Right lobe of liver (tissue), 4 donors: ENCODE measurements around the gene RAB42.

Experiments
- POLR2A ChIP-seq: fragments of 450-650 bp; IDR thresholded peaks from one replicate; pipeline ENCODE4 v1.6.1; 2017; ENCODE audit warnings: antibody characterized with exemption, mild to moderate bottlenecking
- TF ChIP-seq, protein P1 (sequence below), 4 donors: fragments of 200-600 bp in 3 of 4; fragments of 450-650 bp in 1 of 4; IDR thresholded peaks; one replicate each; pipeline versions ENCODE4 v1.5.1 to v1.8.0; 2016 to 2022; ENCODE audit warnings: antibody characterized with exemption in 4 of 4, mild to moderate bottlenecking in 2 of 4
- donor health status: DM: no; HTN: no; CAD: no.
- donor health status: DM: no; HTN: no; CAD: no.
- donor health status: DM: no; HTN: yes; CAD: no.

- TF ChIP-seq, protein P1, sequence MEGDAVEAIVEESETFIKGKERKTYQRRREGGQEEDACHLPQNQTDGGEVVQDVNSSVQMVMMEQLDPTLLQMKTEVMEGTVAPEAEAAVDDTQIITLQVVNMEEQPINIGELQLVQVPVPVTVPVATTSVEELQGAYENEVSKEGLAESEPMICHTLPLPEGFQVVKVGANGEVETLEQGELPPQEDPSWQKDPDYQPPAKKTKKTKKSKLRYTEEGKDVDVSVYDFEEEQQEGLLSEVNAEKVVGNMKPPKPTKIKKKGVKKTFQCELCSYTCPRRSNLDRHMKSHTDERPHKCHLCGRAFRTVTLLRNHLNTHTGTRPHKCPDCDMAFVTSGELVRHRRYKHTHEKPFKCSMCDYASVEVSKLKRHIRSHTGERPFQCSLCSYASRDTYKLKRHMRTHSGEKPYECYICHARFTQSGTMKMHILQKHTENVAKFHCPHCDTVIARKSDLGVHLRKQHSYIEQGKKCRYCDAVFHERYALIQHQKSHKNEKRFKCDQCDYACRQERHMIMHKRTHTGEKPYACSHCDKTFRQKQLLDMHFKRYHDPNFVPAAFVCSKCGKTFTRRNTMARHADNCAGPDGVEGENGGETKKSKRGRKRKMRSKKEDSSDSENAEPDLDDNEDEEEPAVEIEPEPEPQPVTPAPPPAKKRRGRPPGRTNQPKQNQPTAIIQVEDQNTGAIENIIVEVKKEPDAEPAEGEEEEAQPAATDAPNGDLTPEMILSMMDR (IDR thresholded peaks at IDR 0.05), result no peak
- no peak for TF ChIP-seq POLR2A
These were observed 12.9 kb downstream of the RAB42 start for GRCh38 chr1:28604962-28605361.
